GM19468 (cell line): ENCODE data around the gene DCHS2.

Source experiments
- ATAC-seq: cut with Tn5 transposase; IDR thresholded peaks from one replicate; pipeline ENCODE4 v1.9.1; 2021; ENCODE audit warnings: mild to moderate bottlenecking, moderate library complexity, moderate number of reproducible peaks; ENCODE audit not compliant: unreplicated experiment; ENCODE audit errors: extremely low read depth

Gene DCHS2

GRCh38 chr4:154491341-154492271 is at the start of gene DCHS2:
TSS of gene DCHS2 (minus strand) at chr4:154491799. CDS start at chr4:154491355, 444 bp downstream.
- peak; percentile 31 for ATAC-seq

- ATAC-seq, result no peak
These were observed 42.7 kb upstream of the DCHS2 start for GRCh38 chr4:154534296-154534695.

GRCh38 chr4:154529728-154530519 is 38.3 kb upstream of the DCHS2 start:
- no peak for ATAC-seq

- no peak for ATAC-seq
These were observed 37.3 kb upstream of the DCHS2 start for GRCh38 chr4:154528869-154529268.

- no peak for ATAC-seq
These were observed 35.7 kb upstream of the DCHS2 start for GRCh38 chr4:154527308-154527707.

GRCh38 chr4:154526151-154526550 is 34.6 kb upstream of the DCHS2 start:
- peak; percentile 39 for ATAC-seq

GRCh38 chr4:154521607-154522006 is 30.0 kb upstream of the DCHS2 start:
- ATAC-seq, result no peak

GRCh38 chr4:154519214-154519613 is 27.6 kb upstream of the DCHS2 start:
- no peak for ATAC-seq

- ATAC-seq, result no peak
These were observed 26.0 kb upstream of the DCHS2 start for GRCh38 chr4:154517591-154517990.

- no peak for ATAC-seq
These were observed 24.9 kb upstream of the DCHS2 start for GRCh38 chr4:154516318-154517029.

- no peak for ATAC-seq
These were observed 20.4 kb upstream of the DCHS2 start for GRCh38 chr4:154511981-154512380.

- no peak for ATAC-seq
These were observed 19.9 kb upstream of the DCHS2 start for GRCh38 chr4:154511548-154511947.

- no peak for ATAC-seq
These were observed 15.6 kb upstream of the DCHS2 start for GRCh38 chr4:154507156-154507555.

GRCh38 chr4:154506253-154506652 is 14.7 kb upstream of the DCHS2 start:
- no peak for ATAC-seq

GRCh38 chr4:154503598-154503997 is 12.0 kb upstream of the DCHS2 start:
- no peak for ATAC-seq

GRCh38 chr4:154502111-154502510 is 10.5 kb upstream of the DCHS2 start:
- ATAC-seq, result no peak

GRCh38 chr4:154497889-154498288 is 6.3 kb upstream of the DCHS2 start:
- ATAC-seq, result no peak

- no peak for ATAC-seq
These were observed 4.3 kb upstream of the DCHS2 start for GRCh38 chr4:154495867-154496266.

- ATAC-seq, result no peak
These were observed 689 bp upstream of the DCHS2 start for GRCh38 chr4:154492288-154492687.

- ATAC-seq, result peak; percentile 72
These were observed 837 bp downstream of the DCHS2 start for GRCh38 chr4:154490583-154491340.
